ENCODE results near the gene COBL. TPM values are rescaled to one million over a fixed set of nuclear protein-coding genes. Genes with fewer than 3 reads are reported as not detected.

COBL gene
- total RNA-seq, 4 donors from 2014 or later, result 17.2 to 59.7 (median 31.0) TPM

DNA sequence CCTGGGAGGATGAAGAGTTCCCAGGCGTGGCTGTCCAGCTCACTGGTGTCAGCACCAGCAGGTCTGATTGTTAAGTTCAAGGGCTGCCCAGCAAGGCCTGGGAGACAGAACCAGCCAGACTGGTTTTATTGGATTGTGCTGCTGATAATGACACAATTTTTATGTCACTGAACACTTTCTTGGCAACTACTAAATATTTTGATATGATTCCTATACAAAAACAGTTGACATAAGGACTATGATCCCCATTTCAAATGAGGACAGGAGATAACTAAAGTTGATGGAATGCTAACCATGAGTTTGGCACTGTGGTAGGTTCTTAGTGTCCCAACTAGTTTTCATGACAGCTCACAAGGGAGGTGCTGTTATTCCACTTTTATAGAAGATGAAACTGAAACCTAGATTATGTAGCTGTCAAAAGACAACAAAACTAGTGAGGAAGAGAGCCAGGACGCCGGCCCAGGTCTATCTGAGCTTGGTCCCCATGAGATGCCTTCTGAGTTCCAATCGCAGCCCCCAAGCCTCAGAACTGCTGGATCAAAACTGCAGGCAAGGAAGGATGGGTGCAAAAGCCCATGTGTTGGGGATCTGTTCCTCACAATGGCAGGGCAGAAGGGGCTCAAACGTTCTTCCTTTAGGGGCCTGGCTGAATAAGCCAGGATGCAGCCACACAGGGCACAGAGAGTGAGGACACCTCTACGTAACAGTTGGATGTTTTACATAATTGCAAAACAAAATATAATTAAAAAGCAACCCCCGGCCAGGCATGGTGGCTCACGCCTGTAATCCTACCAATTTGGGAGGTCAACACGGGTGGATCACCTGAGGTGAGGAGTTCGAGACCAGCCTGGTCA is 52.8 kb downstream of the COBL start:
- Histone ChIP-seq H3K4me3 (no peak overlapping the region), H3K36me3 (no peaks in the 10 kb centered on the region), H3K4me1 (peaks cover 0 to 36% (median 0%) of the 10 kb centered on the region in 3 donors), H3K27me3 (no peaks in the 10 kb centered on the region), H3K27ac (no peak overlapping the region), H3K9me3 (no peaks in the 10 kb centered on the region)
- ATAC-seq, result no peak
- TF ChIP-seq CTCF (IDR thresholded peaks at IDR 0.05), result no peak
- no peak for TF ChIP-seq EP300 (IDR thresholded peaks at IDR 0.05)
- no peak for TF ChIP-seq POLR2AphosphoS5 (IDR thresholded peaks at IDR 0.05)
- no peak for TF ChIP-seq POLR2A (IDR thresholded peaks at IDR 0.05)
- 84 to 100% methylated on average over 1 to 8 of the region's 10 CpGs for WGBS, 2 donors (ENCODE audit: low coverage in 1 of 2)

DNA sequence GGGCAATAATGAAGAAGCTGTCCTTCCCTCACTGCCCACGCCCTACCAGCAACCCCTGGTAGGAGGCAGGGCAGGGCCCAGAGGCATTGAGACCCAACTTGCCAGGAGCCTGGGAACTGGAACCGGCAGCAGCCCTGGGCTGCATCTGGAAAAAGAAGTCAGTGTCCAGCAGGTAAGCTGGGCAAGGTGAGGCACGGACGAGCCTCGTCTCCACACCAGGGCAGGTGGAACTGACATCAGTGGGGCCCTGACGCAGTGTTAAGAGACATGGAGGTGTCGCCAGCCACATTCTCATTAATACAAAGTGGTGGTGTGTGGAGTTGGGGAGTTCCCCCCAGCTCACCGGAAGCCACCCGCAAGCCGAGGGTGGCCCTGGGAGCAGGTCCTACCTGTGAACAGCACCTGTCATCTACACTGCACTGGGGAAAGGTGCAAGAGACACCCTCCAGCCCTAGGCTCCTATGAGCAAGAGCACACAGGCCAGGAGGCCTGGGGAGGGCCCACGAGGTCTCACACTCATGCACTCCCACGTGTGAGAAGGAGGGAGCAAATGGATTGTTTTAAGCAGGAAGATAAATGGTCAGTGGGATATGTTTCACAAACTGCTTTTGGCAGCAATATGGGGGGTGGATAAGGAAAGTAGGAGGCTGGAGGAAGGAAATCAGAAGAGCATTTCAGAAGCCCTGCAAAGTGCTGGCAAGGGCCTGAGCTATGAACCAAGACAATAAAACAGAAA is 53.6 kb downstream of the COBL start:
- Histone ChIP-seq H3K4me3 (no peak overlapping the region), H3K27me3 (no peaks in the 10 kb centered on the region), H3K27ac (no peak overlapping the region), H3K36me3 (no peaks in the 10 kb centered on the region), H3K4me1 (peaks cover 0 to 36% (median 0%) of the 10 kb centered on the region in 3 donors), H3K9me3 (no peaks in the 10 kb centered on the region)
- TF ChIP-seq CTCF (IDR thresholded peaks at IDR 0.05), result no peak
- no peak for TF ChIP-seq POLR2A (IDR thresholded peaks at IDR 0.05)
- no peak for TF ChIP-seq POLR2AphosphoS5 (IDR thresholded peaks at IDR 0.05)
- no peak for TF ChIP-seq EP300 (IDR thresholded peaks at IDR 0.05)
- WGBS, 2 donors (ENCODE audit: low coverage in 1 of 2), result 67% methylated on average over 3 of the region's 12 CpGs; no CpG with 5 or more reads in 1 of the 2 donors
- ATAC-seq, result no peak

DNA sequence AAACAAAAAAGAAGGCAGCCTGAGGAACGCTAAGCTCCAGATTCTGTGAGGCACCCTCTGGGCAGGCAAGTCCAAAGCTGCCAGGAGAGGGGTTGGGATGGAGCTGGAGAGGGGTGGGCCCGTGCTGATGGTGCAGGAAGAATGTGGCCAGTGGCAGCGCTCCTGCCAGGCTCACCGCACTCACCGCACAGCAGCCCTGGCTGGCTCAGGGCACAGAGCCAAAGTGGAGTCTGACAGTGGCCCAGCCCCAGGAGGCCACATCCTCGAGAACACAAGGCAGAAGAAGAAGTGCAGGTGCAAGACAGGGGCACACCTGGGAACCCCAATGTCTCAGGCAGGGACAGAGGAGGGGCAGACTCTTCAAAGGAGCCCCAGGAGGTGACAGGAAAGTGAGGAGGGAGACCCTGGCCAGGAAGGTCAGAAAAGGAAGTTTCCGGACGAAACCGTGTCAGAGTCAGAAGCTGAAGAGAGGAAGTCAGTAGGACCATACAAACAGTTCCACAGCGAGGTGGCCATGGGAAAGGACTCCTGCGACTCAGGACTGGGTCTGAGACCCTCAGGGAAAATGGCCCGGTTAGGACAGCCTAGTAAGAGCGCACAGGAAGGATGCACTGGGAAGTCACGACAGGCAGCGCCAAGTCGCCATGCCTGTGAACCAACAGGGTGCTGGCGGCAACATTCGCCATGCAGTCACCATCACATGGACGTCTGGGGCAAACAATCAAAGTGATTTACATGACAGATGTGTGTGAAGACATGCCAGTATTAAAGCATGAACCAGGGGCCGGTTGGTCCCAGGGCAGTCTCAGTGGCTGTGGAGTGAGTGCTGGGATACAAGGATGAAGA is 54.4 kb downstream of the COBL start:
- no peaks in the 10 kb centered on the region for H3K9me3 ChIP-seq
- H3K4me1 ChIP-seq, result peaks cover 0 to 36% (median 0%) of the 10 kb centered on the region in 3 donors
- TF ChIP-seq POLR2A (IDR thresholded peaks at IDR 0.05) (no peak), EP300 (IDR thresholded peaks at IDR 0.05) (no peak), CTCF (IDR thresholded peaks at IDR 0.05) (no peak), POLR2AphosphoS5 (IDR thresholded peaks at IDR 0.05) (no peak)
- no peaks in the 10 kb centered on the region for H3K36me3 ChIP-seq
- ATAC-seq, result no peak
- no peak overlapping the region for H3K27ac ChIP-seq
- H3K27me3 ChIP-seq, result no peaks in the 10 kb centered on the region
- WGBS, 2 donors (ENCODE audit: low coverage in 1 of 2), result 75 to 84% methylated on average over 12 to 16 of the region's 20 CpGs
- H3K4me3 ChIP-seq, result no peak overlapping the region

DNA sequence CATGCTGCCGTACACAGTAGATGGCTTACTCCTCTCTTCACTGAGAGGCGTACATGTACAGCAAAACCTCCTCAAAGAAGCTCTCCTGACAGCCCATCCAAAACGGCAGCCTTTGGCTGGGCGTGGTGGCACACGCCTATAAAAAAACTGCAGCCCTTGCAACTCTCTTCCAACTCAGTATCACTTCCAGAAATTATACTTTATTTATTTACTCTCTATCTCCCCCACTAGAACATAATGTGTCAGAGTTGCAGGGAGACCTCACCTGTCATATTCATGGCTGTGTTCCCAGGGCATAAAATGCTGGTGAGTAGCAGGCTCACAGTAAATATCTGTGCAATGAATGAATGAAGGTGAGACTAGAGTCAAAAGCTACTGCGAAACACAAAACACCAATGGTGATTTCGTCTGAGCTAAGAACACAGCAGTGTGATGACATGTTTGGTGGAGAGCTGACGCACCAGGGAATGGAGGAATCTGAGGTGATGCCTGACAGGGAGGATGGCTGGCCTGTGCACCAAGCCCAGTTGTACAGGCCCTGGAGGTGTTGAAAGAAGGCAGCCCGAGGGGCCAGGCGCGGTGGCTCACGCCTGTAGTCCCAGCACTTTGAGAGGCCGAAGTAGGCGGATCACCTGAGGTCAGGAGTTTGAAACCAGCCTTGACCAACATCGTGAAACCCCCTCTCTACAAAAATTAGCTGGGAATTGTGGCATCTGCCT is 55.3 kb downstream of the COBL start:
- Histone ChIP-seq H3K36me3 (no peaks in the 10 kb centered on the region), H3K27ac (no peak overlapping the region), H3K27me3 (no peaks in the 10 kb centered on the region), H3K4me1 (peaks cover 0 to 40% (median 0%) of the 10 kb centered on the region in 3 donors), H3K4me3 (no peak overlapping the region), H3K9me3 (no peaks in the 10 kb centered on the region)
- WGBS, 2 donors (ENCODE audit: low coverage in 1 of 2), result 67 to 85% methylated on average over 7 of the region's 15 CpGs
- ATAC-seq, result no peak
- TF ChIP-seq POLR2A (IDR thresholded peaks at IDR 0.05) (no peak), EP300 (IDR thresholded peaks at IDR 0.05) (no peak), POLR2AphosphoS5 (IDR thresholded peaks at IDR 0.05) (no peak), CTCF (IDR thresholded peaks at IDR 0.05) (no peak)
